ENCODE measurements around the gene PWWP2B. TPM values are rescaled to one million over a fixed set of nuclear protein-coding genes. Genes with fewer than 3 reads are reported as not detected.
"Not testable (repeated sequence)": the region's sequence is repeated elsewhere in the genome, so short reads cannot be mapped to it uniquely, and the experiment has no call there.

Gene PWWP2B
- total RNA-seq, 1 donor from 2014 or later = 24.2 TPM

GRCh38 chr10:132376394-132376851 is 20.6 kb upstream of the PWWP2B start:
- peaks cover 5% of the 10 kb centered on the region for H3K9me3 Mint-ChIP-seq
- H3K27ac Mint-ChIP-seq = no peak overlapping the region
- peaks cover 4% of the 10 kb centered on the region for H3K4me1 Mint-ChIP-seq
- H3K4me3 Mint-ChIP-seq = no peak overlapping the region
- peaks cover 13% of the 10 kb centered on the region for H3K36me3 Mint-ChIP-seq
- no peaks in the 10 kb centered on the region for H3K27me3 Mint-ChIP-seq (ENCODE audit: low read depth)
- DNase-seq (ENCODE audit: low spot score in 2 of 2, unreplicated experiment in 2 of 2) = no peak
- no peak for TF ChIP-seq CTCF (IDR thresholded peaks at IDR 0.05; ENCODE audit: unreplicated experiment)

GRCh38 chr10:132377326-132377725 is 19.7 kb upstream of the PWWP2B start:
- Mint-ChIP-seq H3K4me1 (peaks cover 4% of the 10 kb centered on the region), H3K27me3 (ENCODE audit: low read depth) (no peaks in the 10 kb centered on the region), H3K4me3 (no peak overlapping the region), H3K9me3 (peaks cover 10% of the 10 kb centered on the region), H3K27ac (no peak overlapping the region), H3K36me3 (peaks cover 13% of the 10 kb centered on the region)
- DNase-seq (ENCODE audit: low spot score in 2 of 2, unreplicated experiment in 2 of 2) = no peak
- no peak for TF ChIP-seq CTCF (IDR thresholded peaks at IDR 0.05; ENCODE audit: unreplicated experiment)

GRCh38 chr10:132379026-132379425 is 18.0 kb upstream of the PWWP2B start:
- not testable (repeated sequence) for H3K27me3 Mint-ChIP-seq (ENCODE audit: low read depth); H3K4me1 Mint-ChIP-seq; H3K27ac Mint-ChIP-seq; H3K4me3 Mint-ChIP-seq; DNase-seq (ENCODE audit: low spot score in 2 of 2, unreplicated experiment in 2 of 2)
- peaks cover 15% of the 10 kb centered on the region for H3K36me3 Mint-ChIP-seq
- H3K9me3 Mint-ChIP-seq = peaks cover 14% of the 10 kb centered on the region

GRCh38 chr10:132380986-132381385 is 16.0 kb upstream of the PWWP2B start:
- not testable (repeated sequence) for DNase-seq (ENCODE audit: low spot score in 2 of 2, unreplicated experiment in 2 of 2); H3K4me3 Mint-ChIP-seq; H3K27me3 Mint-ChIP-seq (ENCODE audit: low read depth); H3K27ac Mint-ChIP-seq
- Mint-ChIP-seq H3K9me3 (peaks cover 14% of the 10 kb centered on the region), H3K36me3 (peaks cover 13% of the 10 kb centered on the region), H3K4me1 (peaks cover 17% of the 10 kb centered on the region)

- H3K9me3 Mint-ChIP-seq = peaks cover 14% of the 10 kb centered on the region
- no peak overlapping the region for H3K4me3 Mint-ChIP-seq
- no peak for TF ChIP-seq CTCF (IDR thresholded peaks at IDR 0.05; ENCODE audit: unreplicated experiment)
- H3K4me1 Mint-ChIP-seq = peaks cover 18% of the 10 kb centered on the region
- no peak for DNase-seq (ENCODE audit: low spot score in 2 of 2, unreplicated experiment in 2 of 2)
- peaks cover 11% of the 10 kb centered on the region for H3K36me3 Mint-ChIP-seq
- H3K27ac Mint-ChIP-seq = no peak overlapping the region
- no peaks in the 10 kb centered on the region for H3K27me3 Mint-ChIP-seq (ENCODE audit: low read depth)
These were observed 15.3 kb upstream of the PWWP2B start for GRCh38 chr10:132381741-132382140.

GRCh38 chr10:132382231-132382922 is 14.6 kb upstream of the PWWP2B start:
- Mint-ChIP-seq H3K27ac (no peak overlapping the region), H3K4me1 (peaks cover 18% of the 10 kb centered on the region), H3K9me3 (peaks cover 14% of the 10 kb centered on the region), H3K27me3 (ENCODE audit: low read depth) (no peaks in the 10 kb centered on the region), H3K4me3 (no peak overlapping the region), H3K36me3 (peaks cover 8% of the 10 kb centered on the region)
- DNase-seq (ENCODE audit: low spot score in 2 of 2, unreplicated experiment in 2 of 2) = no peak
- TF ChIP-seq CTCF (IDR thresholded peaks at IDR 0.05; ENCODE audit: unreplicated experiment) = no peak
